Stimulated activated naive CD4-positive, alpha-beta T cell treated with Interleukin-2 at 50 U/mL for 16 hours (primary cell): Measurements from ENCODE around the gene KRTAP10-3.
"Not testable (repeated sequence)": the region's sequence is repeated elsewhere in the genome, so short reads cannot be mapped to it uniquely, and the experiment has no call there.

Experiments
- DNase-seq: peaks from one replicate; lab custom pipeline; 2025; lab: John Stamatoyannopoulos, UW

Gene KRTAP10-3

DNA sequence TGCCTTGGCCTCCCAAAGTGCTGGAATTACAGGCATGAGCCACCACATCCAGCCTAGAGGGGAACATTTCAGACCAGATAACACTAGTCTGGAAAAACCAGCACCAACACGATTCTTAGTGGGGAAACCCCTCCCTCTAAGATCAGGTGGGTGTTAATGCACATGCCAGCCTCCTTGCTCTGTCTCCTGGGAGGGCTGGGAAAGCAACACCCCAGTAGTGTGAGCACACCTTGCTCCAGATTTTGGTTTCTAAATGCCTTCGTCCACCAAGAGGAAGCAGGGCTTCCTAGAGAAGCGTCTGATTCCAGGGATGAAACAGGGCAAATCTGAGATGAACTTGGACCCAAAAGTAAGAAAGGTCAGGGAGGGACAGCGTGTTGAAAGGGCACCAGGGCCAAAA lies 12.7 kb upstream of the KRTAP10-3 start:
- no peak for DNase-seq

DNA sequence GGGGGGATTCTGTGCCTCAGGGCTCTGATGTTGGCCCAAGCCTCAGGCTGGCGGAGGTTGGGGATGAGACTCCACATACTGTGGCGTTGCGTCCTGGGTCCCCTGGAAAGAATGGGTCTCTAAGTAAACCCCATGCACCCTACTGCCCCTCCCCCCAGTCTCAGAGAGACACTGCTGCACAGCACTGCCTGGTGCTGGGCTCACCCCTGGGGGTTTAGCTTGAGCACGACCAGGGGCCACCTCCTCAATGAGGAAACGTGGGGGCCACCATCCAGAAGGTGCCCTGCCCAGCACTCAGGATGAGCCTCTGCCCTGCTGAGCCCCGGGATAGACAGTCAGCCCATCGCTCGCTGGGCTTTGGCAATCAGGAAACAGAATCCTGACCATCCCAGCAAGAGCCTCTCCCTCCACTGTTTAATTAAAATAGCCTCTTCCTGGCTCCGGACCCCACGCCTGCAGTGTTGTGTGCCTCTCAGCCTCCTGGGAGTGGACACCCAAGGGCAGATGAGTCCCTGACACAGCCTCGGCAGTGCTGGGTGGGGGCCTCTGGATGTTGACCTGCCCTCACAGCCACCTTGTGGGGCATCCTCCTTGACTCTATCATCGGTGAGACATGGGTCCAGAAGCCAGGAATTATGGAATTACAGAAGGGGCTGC lies 11.4 kb upstream of the KRTAP10-3 start:
- DNase-seq: no peak

DNA sequence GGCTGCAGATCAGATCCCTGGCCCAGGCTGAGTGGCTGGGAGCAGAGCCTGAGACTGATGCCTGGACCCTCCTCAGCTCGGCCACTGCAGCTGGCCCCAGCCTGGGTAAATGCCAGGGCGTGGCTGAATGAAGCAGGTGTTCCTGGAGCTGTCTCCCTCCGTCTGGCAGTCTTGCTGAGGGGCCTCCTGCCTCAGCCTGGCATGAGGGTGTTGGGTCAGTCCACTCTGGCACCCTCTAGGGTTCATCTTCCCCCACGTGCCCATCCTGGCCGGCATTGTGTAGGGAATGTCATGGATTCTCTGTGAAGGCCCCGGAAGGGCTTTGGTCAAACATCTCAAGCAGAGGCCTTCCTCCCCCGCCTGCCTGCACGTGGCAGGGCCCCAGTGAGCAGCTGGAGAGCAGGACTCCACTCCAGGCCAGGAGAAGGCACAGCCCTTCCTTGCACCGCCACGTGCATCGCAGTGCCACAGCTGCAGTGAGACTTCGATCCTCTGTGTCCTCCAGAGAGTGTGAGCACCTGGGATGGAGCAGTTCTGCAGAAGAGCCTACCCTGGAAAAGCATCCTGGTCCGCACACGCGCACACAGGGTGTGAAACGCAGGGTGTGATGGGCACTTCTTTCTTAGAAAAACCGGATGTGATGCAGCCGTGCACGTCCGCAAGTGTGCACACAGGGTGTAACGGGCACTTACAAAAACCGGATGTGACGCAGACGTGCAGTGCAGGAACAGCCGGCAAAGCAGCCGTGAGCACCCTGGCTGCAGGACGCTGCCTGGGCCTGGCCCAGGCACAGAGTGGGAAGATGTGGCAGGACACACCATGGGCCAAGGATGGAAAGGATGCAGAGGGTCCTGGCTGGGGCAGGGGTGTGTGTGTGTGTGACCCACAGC lies 10.3 kb upstream of the KRTAP10-3 start:
- DNase-seq: no peak

GRCh38 chr21:44568261-44568660 lies 9.7 kb upstream of the KRTAP10-3 start:
- DNase-seq: no peak

DNA sequence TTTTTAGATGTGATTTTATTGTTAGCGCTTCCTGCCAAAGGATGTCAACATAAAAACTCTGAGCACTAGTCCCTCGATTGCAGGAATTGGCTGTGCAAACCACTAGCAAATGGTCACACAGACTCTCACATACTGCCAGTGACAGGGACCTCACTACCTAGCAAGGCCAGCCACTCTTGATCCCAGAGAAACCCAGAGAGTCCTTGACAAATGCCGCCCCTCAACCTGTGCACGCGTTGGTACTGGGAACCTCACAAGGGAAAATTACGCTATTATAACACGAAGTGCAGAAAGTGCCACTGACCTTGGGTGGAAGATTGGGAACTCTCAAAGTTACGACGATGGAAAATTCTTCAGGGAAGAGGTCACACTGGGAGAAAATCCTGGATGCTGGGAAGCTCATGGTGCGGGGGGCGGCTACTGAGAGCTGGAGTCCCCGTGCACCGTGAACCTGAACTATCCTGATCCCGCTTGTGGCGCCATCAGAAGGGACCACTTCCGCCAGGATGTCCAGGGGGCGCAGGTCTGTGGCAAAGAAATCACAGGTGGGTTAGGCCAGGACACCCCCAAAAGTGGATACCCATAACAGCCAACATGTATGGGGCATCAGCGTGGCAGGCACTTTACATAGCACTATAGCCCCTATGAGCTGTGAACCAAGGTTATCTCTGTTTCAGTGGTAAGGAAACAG lies 9.0 kb upstream of the KRTAP10-3 start:
- DNase-seq: no peak

- no peak for DNase-seq
Measured at GRCh38 chr21:44566403-44566802, 7.8 kb upstream of the KRTAP10-3 start.

- no peak for DNase-seq
Measured at GRCh38 chr21:44564886-44565598, 6.4 kb upstream of the KRTAP10-3 start.

DNA sequence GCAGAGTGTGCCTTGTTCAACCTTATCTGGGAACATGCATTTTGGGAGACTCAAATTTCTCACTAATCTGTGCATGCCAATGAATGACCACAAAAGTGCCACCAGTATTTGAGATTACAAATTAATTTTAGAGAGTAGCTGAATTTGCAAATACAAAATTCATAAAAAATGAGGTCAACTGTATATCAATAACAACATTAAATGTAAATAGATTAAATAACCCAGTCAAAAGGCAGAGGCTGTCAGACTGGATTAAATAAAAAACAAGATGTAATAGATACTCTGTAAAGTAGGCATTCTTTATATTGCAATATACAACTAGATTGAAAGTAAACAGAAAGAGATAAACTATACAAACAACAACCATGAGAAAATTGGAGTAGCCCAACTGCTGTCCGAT lies 5.5 kb upstream of the KRTAP10-3 start:
- DNase-seq: no peak

DNA sequence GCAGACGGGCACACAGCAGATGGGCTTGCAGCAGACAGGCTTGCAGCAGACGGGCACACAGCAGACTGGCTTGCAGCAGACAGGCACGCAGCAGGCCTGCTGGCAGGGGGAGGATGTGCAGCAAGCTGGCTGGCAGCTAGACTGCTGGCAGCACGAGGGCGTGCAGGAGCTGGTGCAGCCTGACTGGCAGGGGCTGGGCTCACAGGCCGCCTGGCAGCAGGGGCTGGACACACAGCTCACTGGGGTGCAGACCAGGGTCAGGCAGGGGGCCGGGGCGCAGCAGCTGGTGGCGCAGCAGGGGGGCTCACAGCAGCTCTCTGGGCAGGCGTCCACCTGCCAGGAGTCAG lies 293 bp downstream of the KRTAP10-3 start:
- not testable (repeated sequence) for DNase-seq

GRCh38 chr21:44557491-44558328 lies 885 bp downstream of the KRTAP10-3 start:
- no peak for DNase-seq

DNA sequence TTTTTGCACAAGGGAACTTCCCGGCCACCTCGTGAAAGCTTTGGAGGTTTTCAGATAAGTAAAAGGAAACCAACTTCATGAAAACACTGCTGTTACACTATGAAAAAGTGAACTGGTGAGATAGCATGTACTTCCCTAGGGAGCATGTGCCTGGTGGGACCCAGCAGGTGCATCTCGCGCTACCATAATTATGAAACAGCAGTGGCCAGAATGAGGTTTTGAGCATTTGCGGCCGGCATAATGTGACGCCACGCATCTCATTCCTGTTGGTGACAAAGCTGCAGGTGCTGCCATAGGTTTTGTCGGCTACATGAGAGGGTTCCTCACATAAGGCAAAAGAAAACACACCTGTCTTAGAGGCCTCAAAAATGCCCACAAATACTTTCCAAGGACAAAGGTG lies 1.7 kb downstream of the KRTAP10-3 start:
- no peak for DNase-seq

DNA sequence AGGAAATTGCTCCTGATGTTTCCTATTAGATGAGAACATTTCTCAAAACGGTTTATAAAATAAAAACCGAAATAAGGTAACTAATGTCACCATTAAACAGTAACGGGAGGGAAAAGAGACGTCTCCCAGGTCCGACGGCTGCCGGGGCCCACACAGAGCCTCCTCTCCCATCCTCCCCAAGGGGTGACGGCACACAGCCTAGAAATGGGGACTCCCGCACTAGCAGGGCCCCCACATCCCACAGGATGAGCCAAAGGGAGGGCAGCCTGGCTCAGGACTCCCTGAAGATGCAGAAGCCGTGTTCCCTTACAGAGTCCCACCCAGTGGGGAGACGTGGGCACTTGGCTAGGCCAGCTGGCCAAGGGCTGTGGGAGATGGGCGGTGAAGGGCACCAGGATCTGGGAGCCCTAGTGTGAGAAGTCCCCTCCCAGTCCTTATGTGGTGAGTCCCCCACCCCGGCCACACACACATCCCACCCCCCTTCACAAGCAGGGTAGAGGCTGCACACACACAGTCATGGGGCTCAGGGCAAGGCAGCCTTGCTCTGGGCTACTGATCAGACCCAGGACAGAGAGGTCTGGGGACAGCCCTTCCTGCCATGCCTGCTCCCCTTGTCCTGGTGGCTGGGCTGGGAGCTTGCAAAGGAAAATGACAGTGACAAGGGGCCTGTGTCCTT lies 3.3 kb downstream of the KRTAP10-3 start:
- DNase-seq: no peak

DNA sequence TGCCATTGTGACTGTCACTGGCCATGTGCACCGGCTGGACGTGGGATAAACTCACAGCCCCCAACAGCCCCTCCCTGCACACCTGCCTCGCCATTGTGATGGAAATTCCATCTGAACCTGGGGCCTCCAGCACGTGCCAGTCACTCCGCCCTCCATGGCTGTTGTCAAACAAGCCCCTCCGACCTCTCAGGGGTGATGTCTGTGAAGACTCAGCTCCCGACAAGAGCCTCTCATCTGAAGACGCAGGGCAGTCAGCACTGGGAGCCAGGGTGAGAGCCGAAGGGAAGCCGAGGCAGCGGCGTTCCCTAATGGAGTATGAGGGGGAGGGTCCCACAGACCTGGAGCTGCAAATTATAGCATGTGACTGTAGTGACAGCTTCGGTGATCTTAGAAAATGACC lies 5.9 kb downstream of the KRTAP10-3 start:
- no peak for DNase-seq

DNA sequence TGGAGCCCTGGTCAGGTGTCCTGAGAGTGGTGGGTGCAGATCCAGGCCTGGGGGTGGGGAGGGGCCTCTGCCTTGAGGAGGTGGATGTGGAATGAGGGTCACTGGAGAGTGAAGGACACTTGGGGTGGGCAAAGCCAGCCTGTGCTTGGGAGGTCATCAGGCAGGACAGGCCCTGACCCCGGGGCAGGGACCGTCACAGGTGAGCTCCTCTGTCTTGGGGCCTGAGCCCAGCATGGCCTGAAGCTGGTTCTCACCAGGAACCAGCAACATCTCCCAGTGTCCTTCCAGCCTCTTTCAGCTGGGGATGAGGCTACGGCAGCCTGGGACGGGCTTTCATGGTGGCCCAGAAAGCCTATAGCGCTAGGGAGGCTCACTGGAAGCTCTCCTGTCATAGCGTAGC lies 6.5 kb downstream of the KRTAP10-3 start:
- DNase-seq: no peak

DNA sequence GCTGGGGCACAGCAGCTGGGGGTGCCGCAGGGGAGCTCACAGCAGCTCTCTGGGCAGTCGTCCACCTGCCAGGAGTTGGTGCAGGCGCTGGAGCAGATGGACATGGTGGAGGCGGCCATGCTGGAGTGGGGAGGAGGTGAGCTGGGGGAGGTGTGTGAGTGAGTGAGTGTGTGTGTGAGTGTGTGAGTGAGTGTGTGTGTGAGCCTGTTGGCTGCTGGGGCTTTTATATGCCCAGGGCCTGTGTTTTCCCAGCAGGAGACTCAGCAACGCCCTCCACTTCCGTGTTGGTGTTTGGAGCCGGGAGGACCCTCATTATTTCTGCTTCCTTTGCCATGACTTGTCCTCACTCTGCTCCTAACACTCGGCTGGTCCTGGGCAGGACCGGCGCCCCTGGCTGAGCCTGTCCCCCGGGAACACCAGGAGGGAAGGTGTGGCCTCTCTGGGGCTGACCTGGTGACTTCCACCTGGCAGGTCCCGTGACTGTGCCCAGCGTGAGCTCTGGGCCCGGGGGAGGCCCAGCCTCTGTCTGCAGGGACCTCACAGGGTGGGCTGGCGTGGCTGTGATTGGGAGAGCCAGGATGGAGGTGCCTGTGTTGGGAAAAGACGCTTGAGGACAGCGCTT lies 7.1 kb downstream of the KRTAP10-3 start, which contains the start of gene KRTAP10-2:
KRTAP10-2 (minus strand) TSS at position 166 of the 622 bp plus-strand sequence; CDS start at position 119, 47 bp downstream.
- DNase-seq: no peak

DNA sequence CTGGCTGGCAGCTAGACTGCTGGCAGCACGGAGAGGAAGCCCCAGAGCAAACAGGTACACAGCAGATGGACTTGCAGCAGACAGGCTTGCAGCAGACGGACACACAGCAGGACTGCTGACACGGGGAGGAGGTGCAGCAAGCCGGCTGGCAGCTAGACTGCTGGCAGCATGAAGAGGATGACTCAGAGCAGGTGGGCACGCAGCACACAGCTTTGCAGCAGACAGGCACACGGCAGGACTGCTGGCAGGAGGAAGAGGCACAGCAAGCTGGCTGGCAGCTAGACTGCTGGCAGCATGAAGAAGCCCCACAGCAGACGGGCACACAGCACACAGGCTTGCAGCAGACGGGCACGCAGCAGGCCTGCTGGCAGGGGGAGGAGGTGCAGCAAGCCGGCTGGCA lies 7.8 kb downstream of the KRTAP10-3 start:
- DNase-seq: no peak

GRCh38 chr21:44550285-44550684 lies 8.3 kb downstream of the KRTAP10-3 start:
- not testable (repeated sequence) for DNase-seq

DNA sequence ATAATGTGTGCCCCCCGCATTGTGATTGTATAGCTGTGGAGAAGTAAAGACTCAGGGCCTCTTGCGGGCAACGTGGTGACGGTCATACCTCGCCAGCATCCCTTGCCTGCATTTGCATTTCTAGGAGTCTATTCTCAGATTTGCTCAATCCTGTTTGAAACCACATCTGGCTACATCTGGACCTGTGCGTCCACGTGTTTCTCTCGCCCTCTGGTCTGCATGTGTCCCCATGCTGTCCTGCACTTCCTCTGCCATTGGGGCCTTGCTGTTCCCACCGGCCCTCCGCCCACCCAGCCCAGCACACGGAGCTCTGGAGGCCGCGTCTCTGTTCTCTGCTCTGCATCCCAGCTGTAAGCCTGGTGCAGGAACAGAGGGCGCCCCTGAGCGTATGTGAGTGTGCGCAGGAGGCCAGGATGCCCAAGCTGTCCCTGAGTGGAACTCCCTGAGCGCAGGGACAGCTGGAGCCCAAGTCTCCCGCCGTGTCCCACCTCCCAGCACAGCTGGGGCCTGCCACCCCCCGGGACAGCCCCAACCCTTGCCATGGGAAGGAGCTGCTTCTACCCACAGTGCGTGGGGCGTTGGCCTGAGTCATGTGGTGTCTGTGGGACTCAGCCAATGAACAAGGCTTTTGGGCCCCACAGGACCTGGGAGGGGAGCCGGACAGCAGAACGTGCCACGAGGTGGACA lies 8.9 kb downstream of the KRTAP10-3 start:
- DNase-seq: no peak

DNA sequence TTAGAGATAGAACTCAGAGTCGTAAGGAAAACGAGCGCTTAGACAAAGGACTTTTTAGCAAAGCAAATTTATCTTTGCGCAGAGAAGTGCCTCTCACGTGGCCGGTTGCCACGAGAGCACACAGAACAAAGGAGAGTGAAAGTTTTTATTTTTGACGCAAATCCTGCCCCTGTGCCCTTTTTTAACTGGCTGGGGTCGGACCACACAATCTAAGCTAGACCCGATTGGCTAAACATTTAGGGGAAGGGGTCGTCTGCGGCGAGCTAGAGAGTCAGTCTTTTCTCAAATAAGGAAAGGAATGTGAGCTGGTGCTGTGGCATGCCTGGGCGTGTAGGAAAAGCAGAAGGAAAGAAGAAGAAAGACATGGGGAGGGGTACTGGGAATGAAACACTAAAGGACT lies 9.7 kb downstream of the KRTAP10-3 start:
- DNase-seq: no peak

DNA sequence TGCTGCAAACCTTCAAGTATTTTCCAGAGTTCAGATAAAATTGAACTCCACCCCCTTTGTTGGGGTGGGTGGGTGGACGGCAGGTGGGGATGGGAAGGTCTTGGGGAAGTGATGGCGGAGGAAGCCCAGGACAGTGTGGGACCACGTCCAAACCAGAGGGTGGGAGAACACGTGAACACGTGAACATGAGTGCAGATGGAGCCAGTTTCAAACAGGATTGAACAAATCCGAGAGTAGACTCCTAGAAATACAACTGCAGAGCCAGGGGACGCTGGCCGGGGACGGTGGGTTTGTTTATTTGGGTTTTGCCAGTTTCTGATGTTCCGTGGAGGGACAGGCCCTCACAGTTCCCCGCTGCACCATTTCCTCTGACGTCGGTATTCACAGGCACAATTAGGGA lies 10.2 kb downstream of the KRTAP10-3 start:
- no peak for DNase-seq
